Activated naive CD8-positive, alpha-beta T cell treated with anti-CD3 and anti-CD28 coated beads for 36 hours (primary cell): Measurements from ENCODE around the gene MC2R. TPM values are rescaled to one million over a fixed set of nuclear protein-coding genes. Genes with fewer than 3 reads are reported as not detected.

ENCODE experiments used
- DNase-seq: peaks from one replicate; pipeline ENCODE4 v3.0.0; 2021
- H3K27ac Mint-ChIP-seq: one replicate; pipeline ENCODE4 v1.8.0; 2022; ENCODE audit warnings: mild to moderate bottlenecking, moderate library complexity, mixed read lengths
- H3K27me3 Mint-ChIP-seq: one replicate; pipeline ENCODE4 v1.8.0; 2022; ENCODE audit warnings: mild to moderate bottlenecking, mixed read lengths
- H3K36me3 Mint-ChIP-seq: one replicate; pipeline ENCODE4 v1.8.0; 2021; ENCODE audit warnings: mild to moderate bottlenecking, mixed read lengths
- H3K4me1 Mint-ChIP-seq: one replicate; pipeline ENCODE4 v1.8.0; 2021; ENCODE audit warnings: mixed read lengths
- H3K4me3 Mint-ChIP-seq: one replicate; pipeline ENCODE4 v1.8.0; 2022; ENCODE audit warnings: mild to moderate bottlenecking, moderate library complexity, mixed read lengths
- H3K9me3 Mint-ChIP-seq: one replicate; pipeline ENCODE4 v1.8.0; 2022; ENCODE audit warnings: mixed read lengths
- total RNA-seq, 2 experiments: library from RNA; stranded (reverse); gene quantifications; one replicate each; pipeline ENCODE4 v1.2.3, GENCODE V29; 2021

The MC2R gene
- total RNA-seq, 2 experiments from 2014 or later: not detected

- no peak overlapping the region for H3K27ac Mint-ChIP-seq
- no peak for DNase-seq
- H3K4me3 Mint-ChIP-seq: no peak overlapping the region
- no peaks in the 10 kb centered on the region for H3K4me1 Mint-ChIP-seq
- H3K27me3 Mint-ChIP-seq: no peaks in the 10 kb centered on the region
- no peaks in the 10 kb centered on the region for H3K36me3 Mint-ChIP-seq
- H3K9me3 Mint-ChIP-seq: no peaks in the 10 kb centered on the region
These were observed 2.7 kb downstream of the MC2R start for GRCh38 chr18:13912601-13913000.

- no peaks in the 10 kb centered on the region for H3K9me3 Mint-ChIP-seq
- no peaks in the 10 kb centered on the region for H3K27me3 Mint-ChIP-seq
- H3K27ac Mint-ChIP-seq: no peak overlapping the region
- H3K4me3 Mint-ChIP-seq: no peak overlapping the region
- no peaks in the 10 kb centered on the region for H3K4me1 Mint-ChIP-seq
- no peak for DNase-seq
- no peaks in the 10 kb centered on the region for H3K36me3 Mint-ChIP-seq
These were observed 4.3 kb downstream of the MC2R start for GRCh38 chr18:13910986-13911385.

- no peaks in the 10 kb centered on the region for H3K27me3 Mint-ChIP-seq
These were observed 4.8 kb downstream of the MC2R start for GRCh38 chr18:13910501-13910900.

GRCh38 chr18:13909141-13909940 lies 6.0 kb downstream of the MC2R start:
- no peak overlapping the region for H3K4me3 Mint-ChIP-seq
- H3K9me3 Mint-ChIP-seq: no peaks in the 10 kb centered on the region
- no peaks in the 10 kb centered on the region for H3K27me3 Mint-ChIP-seq
- no peaks in the 10 kb centered on the region for H3K4me1 Mint-ChIP-seq
- no peaks in the 10 kb centered on the region for H3K36me3 Mint-ChIP-seq
- no peak overlapping the region for H3K27ac Mint-ChIP-seq
- DNase-seq: no peak

More at GRCh38 chr18:13910501-13910900, 4.8 kb downstream of the MC2R start:
- H3K36me3 Mint-ChIP-seq: no peaks in the 10 kb centered on the region
- H3K4me1 Mint-ChIP-seq: no peaks in the 10 kb centered on the region
- H3K27ac Mint-ChIP-seq: no peak overlapping the region
- H3K4me3 Mint-ChIP-seq: no peak overlapping the region
- no peaks in the 10 kb centered on the region for H3K9me3 Mint-ChIP-seq
- DNase-seq: no peak

GRCh38 chr18:13900633-13901032 lies 14.7 kb downstream of the MC2R start:
- Mint-ChIP-seq H3K27ac (no peak overlapping the region), H3K27me3 (peaks cover 22% of the 10 kb centered on the region), H3K9me3 (peaks cover 13% of the 10 kb centered on the region), H3K4me3 (no peak overlapping the region), H3K4me1 (no peaks in the 10 kb centered on the region), H3K36me3 (no peaks in the 10 kb centered on the region)
- no peak for DNase-seq

GRCh38 chr18:13895505-13896033 lies 19.8 kb downstream of the MC2R start:
- Mint-ChIP-seq H3K4me1 (peaks cover 2% of the 10 kb centered on the region), H3K27ac (no peak overlapping the region), H3K27me3 (peaks cover 38% of the 10 kb centered on the region), H3K36me3 (no peaks in the 10 kb centered on the region), H3K9me3 (peaks cover 11% of the 10 kb centered on the region), H3K4me3 (no peak overlapping the region)
- no peak for DNase-seq

GRCh38 chr18:13894531-13894930 lies 20.8 kb downstream of the MC2R start:
- Mint-ChIP-seq H3K9me3 (peaks cover 3% of the 10 kb centered on the region), H3K36me3 (no peaks in the 10 kb centered on the region), H3K4me3 (no peak overlapping the region), H3K27me3 (peaks cover 28% of the 10 kb centered on the region), H3K4me1 (peaks cover 2% of the 10 kb centered on the region), H3K27ac (no peak overlapping the region)
- no peak for DNase-seq

GRCh38 chr18:13893418-13893760 lies 21.9 kb downstream of the MC2R start:
- Mint-ChIP-seq H3K4me3 (no peak overlapping the region), H3K27me3 (peaks cover 31% of the 10 kb centered on the region), H3K9me3 (no peaks in the 10 kb centered on the region), H3K4me1 (peaks cover 2% of the 10 kb centered on the region), H3K36me3 (no peaks in the 10 kb centered on the region), H3K27ac (no peak overlapping the region)
- no peak for DNase-seq

- DNase-seq: no peak
- Mint-ChIP-seq H3K4me1 (peaks cover 2% of the 10 kb centered on the region), H3K27me3 (peaks cover 31% of the 10 kb centered on the region), H3K4me3 (no peak overlapping the region), H3K27ac (no peak overlapping the region), H3K9me3 (no peaks in the 10 kb centered on the region), H3K36me3 (no peaks in the 10 kb centered on the region)
These were observed 23.2 kb downstream of the MC2R start for GRCh38 chr18:13892098-13892497.

GRCh38 chr18:13890761-13891361 lies 24.5 kb downstream of the MC2R start:
- H3K4me1 Mint-ChIP-seq: peaks cover 2% of the 10 kb centered on the region
- H3K27ac Mint-ChIP-seq: no peak overlapping the region
- H3K27me3 Mint-ChIP-seq: peaks cover 31% of the 10 kb centered on the region
- H3K9me3 Mint-ChIP-seq: no peaks in the 10 kb centered on the region
- no peak for DNase-seq
- H3K36me3 Mint-ChIP-seq: no peaks in the 10 kb centered on the region
- H3K4me3 Mint-ChIP-seq: no peak overlapping the region

GRCh38 chr18:13889671-13890070 lies 25.7 kb downstream of the MC2R start:
- Mint-ChIP-seq H3K36me3 (no peaks in the 10 kb centered on the region), H3K9me3 (no peaks in the 10 kb centered on the region), H3K4me3 (no peak overlapping the region), H3K4me1 (peaks cover 2% of the 10 kb centered on the region), H3K27me3 (peaks cover 24% of the 10 kb centered on the region), H3K27ac (no peak overlapping the region)
- DNase-seq: no peak

GRCh38 chr18:13888191-13888716 lies 27.1 kb downstream of the MC2R start:
- no peak for DNase-seq
- no peaks in the 10 kb centered on the region for H3K36me3 Mint-ChIP-seq
- H3K9me3 Mint-ChIP-seq: no peaks in the 10 kb centered on the region
- H3K4me1 Mint-ChIP-seq: no peaks in the 10 kb centered on the region
- no peak overlapping the region for H3K27ac Mint-ChIP-seq
- no peak overlapping the region for H3K4me3 Mint-ChIP-seq
- peaks cover 16% of the 10 kb centered on the region for H3K27me3 Mint-ChIP-seq

GRCh38 chr18:13885009-13885408 lies 30.3 kb downstream of the MC2R start:
- Mint-ChIP-seq H3K9me3 (no peaks in the 10 kb centered on the region), H3K36me3 (no peaks in the 10 kb centered on the region), H3K27me3 (peaks cover 7% of the 10 kb centered on the region), H3K27ac (no peak overlapping the region), H3K4me1 (no peaks in the 10 kb centered on the region), H3K4me3 (no peak overlapping the region)
- no peak for DNase-seq

GRCh38 chr18:13879937-13880336 lies 35.4 kb downstream of the MC2R start:
- Mint-ChIP-seq H3K27me3 (no peaks in the 10 kb centered on the region), H3K9me3 (no peaks in the 10 kb centered on the region), H3K4me1 (no peaks in the 10 kb centered on the region), H3K36me3 (no peaks in the 10 kb centered on the region), H3K4me3 (no peak overlapping the region), H3K27ac (no peak overlapping the region)
- DNase-seq: no peak

GRCh38 chr18:13879492-13879891 lies 35.8 kb downstream of the MC2R start:
- Mint-ChIP-seq H3K27ac (no peak overlapping the region), H3K4me3 (no peak overlapping the region), H3K4me1 (no peaks in the 10 kb centered on the region), H3K9me3 (no peaks in the 10 kb centered on the region), H3K27me3 (no peaks in the 10 kb centered on the region), H3K36me3 (no peaks in the 10 kb centered on the region)
- no peak for DNase-seq

- H3K4me1 Mint-ChIP-seq: no peaks in the 10 kb centered on the region
- DNase-seq: no peak
- no peaks in the 10 kb centered on the region for H3K9me3 Mint-ChIP-seq
- no peak overlapping the region for H3K4me3 Mint-ChIP-seq
- H3K36me3 Mint-ChIP-seq: no peaks in the 10 kb centered on the region
- H3K27me3 Mint-ChIP-seq: no peaks in the 10 kb centered on the region
- no peak overlapping the region for H3K27ac Mint-ChIP-seq
These were observed 36.5 kb downstream of the MC2R start for GRCh38 chr18:13878857-13879256.
